ENCODE data around the gene ITPR1. TPM values are rescaled to one million over a fixed set of nuclear protein-coding genes. Genes with fewer than 3 reads are reported as not detected.
A peak's percentile ranks its signal among the peaks of the same experiment; 100 is the strongest.

Gene ITPR1
- total and polyA plus RNA-seq, 2 experiments from 2014 or later, result 17.6 to 28.8 TPM

- peaks cover 22% of the 10 kb centered on the region for H3K4me1 ChIP-seq (ENCODE audit: low read depth)
- DNase-seq (ENCODE audit: low read depth in 1 of 2, low spot score in 1 of 2), result no peak
- H3K27ac ChIP-seq, result no peak overlapping the region
Measured at GRCh38 chr3:4580346-4581123, 87.4 kb downstream of the ITPR1 start.

GRCh38 chr3:4581124-4581424 lies 87.9 kb downstream of the ITPR1 start:
- no peaks in the 10 kb centered on the region for H3K27me3 ChIP-seq
- no peak overlapping the region for H3K27ac ChIP-seq
- H3K36me3 ChIP-seq, result no peaks in the 10 kb centered on the region
- peaks cover 22% of the 10 kb centered on the region for H3K4me1 ChIP-seq (ENCODE audit: low read depth)
- DNase-seq (ENCODE audit: low read depth in 1 of 2, low spot score in 1 of 2), result peak in 1 of 2 donors; percentile 39
- no peak for TF ChIP-seq CTCF (IDR thresholded peaks at IDR 0.05; ENCODE audit: low read depth, low read length)
- H3K9me3 ChIP-seq (ENCODE audit: low read depth), result no peaks in the 10 kb centered on the region
- no peak overlapping the region for H3K4me3 ChIP-seq

More at GRCh38 chr3:4580346-4581123, 87.4 kb downstream of the ITPR1 start:
- no peak for TF ChIP-seq CTCF (IDR thresholded peaks at IDR 0.05; ENCODE audit: low read depth, low read length)
- Histone ChIP-seq H3K9me3 (ENCODE audit: low read depth) (no peaks in the 10 kb centered on the region), H3K36me3 (no peaks in the 10 kb centered on the region), H3K27me3 (no peaks in the 10 kb centered on the region), H3K4me3 (no peak overlapping the region)

- DNase-seq (ENCODE audit: low read depth in 1 of 2, low spot score in 1 of 2), result no peak
Measured at GRCh38 chr3:4581498-4581897, 88.3 kb downstream of the ITPR1 start.

GRCh38 chr3:4581920-4582611 lies 88.9 kb downstream of the ITPR1 start:
- no peaks in the 10 kb centered on the region for H3K36me3 ChIP-seq
- H3K4me1 ChIP-seq (ENCODE audit: low read depth), result peaks cover 29% of the 10 kb centered on the region
- H3K9me3 ChIP-seq (ENCODE audit: low read depth), result no peaks in the 10 kb centered on the region
- H3K27ac ChIP-seq, result no peak overlapping the region
- TF ChIP-seq CTCF (IDR thresholded peaks at IDR 0.05; ENCODE audit: low read depth, low read length), result no peak
- H3K27me3 ChIP-seq, result no peaks in the 10 kb centered on the region
- DNase-seq (ENCODE audit: low read depth in 1 of 2, low spot score in 1 of 2), result no peak
- no peak overlapping the region for H3K4me3 ChIP-seq

More at GRCh38 chr3:4581498-4581897, 88.3 kb downstream of the ITPR1 start:
- no peak overlapping the region for H3K27ac ChIP-seq
- peaks cover 23% of the 10 kb centered on the region for H3K4me1 ChIP-seq (ENCODE audit: low read depth)
- H3K27me3 ChIP-seq, result no peaks in the 10 kb centered on the region
- no peak for TF ChIP-seq CTCF (IDR thresholded peaks at IDR 0.05; ENCODE audit: low read depth, low read length)
- no peaks in the 10 kb centered on the region for H3K9me3 ChIP-seq (ENCODE audit: low read depth)
- no peaks in the 10 kb centered on the region for H3K36me3 ChIP-seq
- no peak overlapping the region for H3K4me3 ChIP-seq

GRCh38 chr3:4582624-4583023 lies 89.5 kb downstream of the ITPR1 start:
- Histone ChIP-seq H3K9me3 (ENCODE audit: low read depth) (no peaks in the 10 kb centered on the region), H3K27me3 (no peaks in the 10 kb centered on the region), H3K36me3 (no peaks in the 10 kb centered on the region), H3K4me1 (ENCODE audit: low read depth) (peaks cover 30% of the 10 kb centered on the region), H3K27ac (no peak overlapping the region), H3K4me3 (no peak overlapping the region)
- no peak for TF ChIP-seq CTCF (IDR thresholded peaks at IDR 0.05; ENCODE audit: low read depth, low read length)
- peak; percentile 28 to 69 for DNase-seq (ENCODE audit: low read depth in 1 of 2, low spot score in 1 of 2)
